Left renal cortex interstitium (tissue), 4 donors: ENCODE data around the gene MN1. TPM values are rescaled to one million over a fixed set of nuclear protein-coding genes. Genes with fewer than 3 reads are reported as not detected.

Experiments used
- DNase-seq, 4 donors: peaks; one replicate each; pipeline ENCODE4 v3.0.0-alpha.2; 2013; ENCODE audit warnings: low read depth in 4 of 4, low spot score in 2 of 4, missing footprints in 1 of 4
- polyA plus RNA-seq, 4 donors: library from polyadenylated mRNA; unstranded; fragments of 120-200 nt; gene quantifications; one replicate each; pipeline ENCODE4 v1.2.1, GENCODE V29; 2013; ENCODE audit not compliant: insufficient read length in 4 of 4

Gene MN1
- polyA plus RNA-seq, 4 donors, result 7.8 to 10.4 (median 9.6) TPM

GRCh38 chr22:27800250-27801201, 1.0 kb downstream of the MN1 start:
- no peak for DNase-seq

GRCh38 chr22:27799827-27800249, 1.7 kb downstream of the MN1 start:
- no peak for DNase-seq

- no peak for DNase-seq
Measured at GRCh38 chr22:27799015-27799826, 2.3 kb downstream of the MN1 start.

GRCh38 chr22:27798511-27799014, 3.0 kb downstream of the MN1 start:
- DNase-seq, result no peak

- no peak for DNase-seq
Measured at GRCh38 chr22:27797520-27798391, 3.8 kb downstream of the MN1 start.

GRCh38 chr22:27796829-27797519, 4.6 kb downstream of the MN1 start:
- no peak for DNase-seq

GRCh38 chr22:27795696-27796517, 5.6 kb downstream of the MN1 start:
- no peak for DNase-seq

- no peak for DNase-seq
Measured at GRCh38 chr22:27795053-27795452, 6.5 kb downstream of the MN1 start.

- DNase-seq, result no peak
Measured at GRCh38 chr22:27794226-27794625, 7.3 kb downstream of the MN1 start.

GRCh38 chr22:27793576-27793975, 8.0 kb downstream of the MN1 start:
- DNase-seq, result no peak

- DNase-seq, result no peak
Measured at GRCh38 chr22:27792452-27793161, 8.9 kb downstream of the MN1 start.

- DNase-seq, result no peak
Measured at GRCh38 chr22:27791859-27792241, 9.7 kb downstream of the MN1 start.

- DNase-seq, result no peak
Measured at GRCh38 chr22:27791159-27791858, 10.2 kb downstream of the MN1 start.

GRCh38 chr22:27790376-27791158, 11.0 kb downstream of the MN1 start:
- no peak for DNase-seq

- no peak for DNase-seq
Measured at GRCh38 chr22:27788500-27789288, 12.9 kb downstream of the MN1 start.

- no peak for DNase-seq
Measured at GRCh38 chr22:27786965-27787364, 14.6 kb downstream of the MN1 start.
